SK-MEL-5 (cell line): ENCODE measurements around the gene CBLN3. TPM values are rescaled to one million over a fixed set of nuclear protein-coding genes. Genes with fewer than 3 reads are reported as not detected.
A peak's percentile ranks its signal among the peaks of the same experiment; 100 is the strongest.
"Not testable (repeated sequence)": the region's sequence is repeated elsewhere in the genome, so short reads cannot be mapped to it uniquely, and the experiment has no call there.

Source experiments
- DNase-seq: peaks from one replicate; pipeline ENCODE4 v3.0.0-alpha.2; 2016; ENCODE audit warnings: low read depth, low spot score
- in situ Hi-C: cut with HindIII; loops from 2 replicates; pipeline ENCODE4 v1.10.0; 2016; ENCODE audit warnings: low sequenced_read_pairs, high pct_unique_total_duplicates, low pct_unique_long_range_greater_than_20kb
- polyA plus RNA-seq, 2 experiments: library from polyadenylated mRNA; depleted of rRNA; stranded (reverse); fragments of >200 nt; gene quantifications; 2 replicates each; pipeline ENCODE4 v1.2.3, GENCODE V29; 2015
- total RNA-seq: library from RNA; depleted of rRNA; stranded (reverse); fragments of >200 nt; shearing (Covaris generic); gene quantifications from 2 replicates; pipeline ENCODE4 v1.2.3, GENCODE V29; 2014; rRNA removed

The CBLN3 gene
- 0.11 and 0.24 TPM in 2 replicates for total RNA-seq
- 0.15 and 0.38 TPM in 2 replicates for polyA plus RNA-seq (2015; cell fraction: cytosol; rRNA removed)
- polyA plus RNA-seq (2015; cell fraction: nucleus; rRNA removed), result 0.20 and 1.1 TPM in 2 replicates

GRCh38 chr14:24429395-24430142 lies at the start of gene CBLN3, which contains the start of gene KHNYN:
CBLN3 (minus strand) TSS chr14:24429668; CDS start chr14:24429054, 614 bp downstream.
KHNYN (plus strand) TSS chr14:24429954; CDS start chr14:24430731, 777 bp downstream.
- peak; percentile 85 for DNase-seq
- in situ Hi-C loops, result loop anchor here (10.0 kb wide), 1 partner anchor 95 kb away; the partner anchor contains the start of genes ADCY4 and RIPK3

- in situ Hi-C loops, result no loop called here
- no peak for DNase-seq
Observed at GRCh38 chr14:24475261-24475660, 45.8 kb upstream of the CBLN3 start.

- no peak for DNase-seq
- in situ Hi-C loops, result no loop called here
Observed at GRCh38 chr14:24473211-24473610, 43.7 kb upstream of the CBLN3 start.

- DNase-seq, in situ Hi-C loops: not testable (repeated sequence)
Observed at GRCh38 chr14:24470450-24470849, 41.0 kb upstream of the CBLN3 start.

- no peak for DNase-seq
- in situ Hi-C loops, result no loop called here
Observed at GRCh38 chr14:24465805-24466204, 36.3 kb upstream of the CBLN3 start.

GRCh38 chr14:24465368-24465767 lies 35.9 kb upstream of the CBLN3 start:
- DNase-seq, result no peak
- in situ Hi-C loops, result no loop called here

GRCh38 chr14:24463884-24464785 lies 34.7 kb upstream of the CBLN3 start:
- in situ Hi-C loops, result no loop called here
- no peak for DNase-seq

- in situ Hi-C loops, result no loop called here
- no peak for DNase-seq
Observed at GRCh38 chr14:24463017-24463883, 33.8 kb upstream of the CBLN3 start.

GRCh38 chr14:24461336-24461735 lies 31.9 kb upstream of the CBLN3 start:
- in situ Hi-C loops, result no loop called here
- no peak for DNase-seq

GRCh38 chr14:24459331-24459730 lies 29.9 kb upstream of the CBLN3 start:
- in situ Hi-C loops, result no loop called here
- DNase-seq, result no peak

GRCh38 chr14:24458736-24459135 lies 29.3 kb upstream of the CBLN3 start:
- DNase-seq, result no peak
- in situ Hi-C loops, result no loop called here

- DNase-seq, result no peak
- in situ Hi-C loops, result no loop called here
Observed at GRCh38 chr14:24456980-24457379, 27.5 kb upstream of the CBLN3 start.

- DNase-seq, in situ Hi-C loops: not testable (repeated sequence)
Observed at GRCh38 chr14:24450828-24451227, 21.4 kb upstream of the CBLN3 start.

- in situ Hi-C loops, result no loop called here
- DNase-seq, result no peak
Observed at GRCh38 chr14:24443053-24443665, 13.7 kb upstream of the CBLN3 start.

GRCh38 chr14:24442240-24443052 lies 13.0 kb upstream of the CBLN3 start, which contains the start of gene SDR39U1:
SDR39U1 (minus strand) TSS chr14:24442776; CDS start chr14:24442769, 7 bp downstream.
- peak; percentile 99 for DNase-seq
- in situ Hi-C loops, result no loop called here

GRCh38 chr14:24441904-24442239 lies 12.4 kb upstream of the CBLN3 start:
- DNase-seq, result no peak
- in situ Hi-C loops, result no loop called here
